GM23338 (cell line): ENCODE results near the gene HLA-DOA.

Experiments
- CREB1 ChIP-seq: fragments of 250-450 bp; sonication (Bioruptor Pico); IDR thresholded peaks from 2 replicates; pipeline ENCODE4 v1.5.0; 2020; ENCODE audit warnings: low read depth, mild to moderate bottlenecking, moderate library complexity
- EZH2 ChIP-seq: fragments of 200-600 bp; sonication (generic); IDR thresholded peaks from one replicate; pipeline ENCODE4 v1.8.0; 2017; ENCODE audit warnings: antibody characterized with exemption, mild to moderate bottlenecking, low read depth; ENCODE audit not compliant: unreplicated experiment
- EZH2phosphoT487 ChIP-seq: fragments of 200-600 bp; sonication (generic); IDR thresholded peaks from one replicate; pipeline ENCODE4 v1.8.1; 2018; ENCODE audit warnings: antibody characterized with exemption; ENCODE audit not compliant: unreplicated experiment
- JUNB ChIP-seq: IDR thresholded peaks from one replicate; pipeline ENCODE4 v1.6.1; 2016; ENCODE audit warnings: antibody characterized with exemption; ENCODE audit not compliant: unreplicated experiment
- NANOG ChIP-seq: IDR thresholded peaks from 2 replicates; pipeline ENCODE4 v1.6.1; 2016; ENCODE audit warnings: antibody characterized with exemption, borderline replicate concordance
- POLR2AphosphoS5 ChIP-seq: IDR thresholded peaks from 2 replicates; pipeline ENCODE4 v1.6.1; 2016; ENCODE audit warnings: antibody characterized with exemption, low read depth
- STAT1 ChIP-seq: IDR thresholded peaks from one replicate; pipeline ENCODE4 v1.6.1; 2016; ENCODE audit warnings: antibody characterized with exemption; ENCODE audit not compliant: unreplicated experiment
- ZNF114 ChIP-seq: fragments of 250-450 bp; sonication (Bioruptor Pico); IDR thresholded peaks from 2 replicates; pipeline ENCODE4 v1.5.0; 2020; ENCODE audit warnings: mild to moderate bottlenecking, moderate library complexity
- ZNF331 ChIP-seq: fragments of 250-450 bp; sonication (Bioruptor Pico); IDR thresholded peaks from 2 replicates; pipeline ENCODE4 v1.5.0; 2020; ENCODE audit warnings: low read depth, mild to moderate bottlenecking, moderate library complexity
- TF ChIP-seq, protein P1 (sequence below), 2 experiments: fragments of 200-600 bp in 1 of 2; sonication (generic) in 1 of 2; conservative IDR thresholded peaks; 2 replicates each; pipeline versions ENCODE4 v1.5.1 to v1.6.1; 2016 to 2017; ENCODE audit warnings: antibody characterized with exemption in 2 of 2, low read depth in 2 of 2, mild to moderate bottlenecking in 2 of 2, moderate library complexity in 1 of 2
- TF ChIP-seq, protein P2 (sequence below): IDR thresholded peaks from one replicate; pipeline ENCODE4 v1.6.1; 2018; ENCODE audit warnings: antibody characterized with exemption; ENCODE audit not compliant: unreplicated experiment
- TF ChIP-seq, protein P3 (sequence below): IDR thresholded peaks from 2 replicates; pipeline ENCODE4 v1.6.1; 2016; ENCODE audit warnings: antibody characterized with exemption

DNA sequence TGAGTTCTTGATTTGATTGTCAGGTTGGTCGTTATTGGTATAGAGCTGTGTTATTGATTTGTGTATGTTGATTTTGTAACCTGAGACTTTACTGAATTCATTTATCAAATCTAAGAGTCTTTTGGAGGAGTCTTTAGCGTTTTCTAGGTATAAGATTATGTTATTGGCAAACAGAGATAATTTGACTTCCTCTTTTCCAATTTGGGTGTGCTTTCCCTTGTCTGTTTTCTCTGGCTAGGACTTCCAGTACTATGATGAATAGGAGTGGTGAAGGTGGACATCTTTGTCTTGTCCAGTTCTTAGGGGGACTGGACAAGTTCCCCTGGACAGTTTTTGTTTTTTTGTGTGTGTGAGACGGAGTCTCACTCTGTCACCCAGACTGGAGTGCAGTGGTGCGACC, 17.4 kb downstream of the HLA-DOA start:
- TF ChIP-seq, protein P1, sequence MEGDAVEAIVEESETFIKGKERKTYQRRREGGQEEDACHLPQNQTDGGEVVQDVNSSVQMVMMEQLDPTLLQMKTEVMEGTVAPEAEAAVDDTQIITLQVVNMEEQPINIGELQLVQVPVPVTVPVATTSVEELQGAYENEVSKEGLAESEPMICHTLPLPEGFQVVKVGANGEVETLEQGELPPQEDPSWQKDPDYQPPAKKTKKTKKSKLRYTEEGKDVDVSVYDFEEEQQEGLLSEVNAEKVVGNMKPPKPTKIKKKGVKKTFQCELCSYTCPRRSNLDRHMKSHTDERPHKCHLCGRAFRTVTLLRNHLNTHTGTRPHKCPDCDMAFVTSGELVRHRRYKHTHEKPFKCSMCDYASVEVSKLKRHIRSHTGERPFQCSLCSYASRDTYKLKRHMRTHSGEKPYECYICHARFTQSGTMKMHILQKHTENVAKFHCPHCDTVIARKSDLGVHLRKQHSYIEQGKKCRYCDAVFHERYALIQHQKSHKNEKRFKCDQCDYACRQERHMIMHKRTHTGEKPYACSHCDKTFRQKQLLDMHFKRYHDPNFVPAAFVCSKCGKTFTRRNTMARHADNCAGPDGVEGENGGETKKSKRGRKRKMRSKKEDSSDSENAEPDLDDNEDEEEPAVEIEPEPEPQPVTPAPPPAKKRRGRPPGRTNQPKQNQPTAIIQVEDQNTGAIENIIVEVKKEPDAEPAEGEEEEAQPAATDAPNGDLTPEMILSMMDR (conservative IDR thresholded peaks at IDR 0.05; ENCODE audit: low read depth in 2 of 2) = no peak
- TF ChIP-seq EZH2 (no peak), EZH2phosphoT487 (no peak), STAT1 (no peak), POLR2AphosphoS5 (no peak), ZNF331 (CRISPR knock-in tag) (no peak), JUNB (no peak), NANOG (no peak), ZNF114 (no peak), CREB1 (CRISPR knock-in tag) (no peak)
- TF ChIP-seq, protein P2, sequence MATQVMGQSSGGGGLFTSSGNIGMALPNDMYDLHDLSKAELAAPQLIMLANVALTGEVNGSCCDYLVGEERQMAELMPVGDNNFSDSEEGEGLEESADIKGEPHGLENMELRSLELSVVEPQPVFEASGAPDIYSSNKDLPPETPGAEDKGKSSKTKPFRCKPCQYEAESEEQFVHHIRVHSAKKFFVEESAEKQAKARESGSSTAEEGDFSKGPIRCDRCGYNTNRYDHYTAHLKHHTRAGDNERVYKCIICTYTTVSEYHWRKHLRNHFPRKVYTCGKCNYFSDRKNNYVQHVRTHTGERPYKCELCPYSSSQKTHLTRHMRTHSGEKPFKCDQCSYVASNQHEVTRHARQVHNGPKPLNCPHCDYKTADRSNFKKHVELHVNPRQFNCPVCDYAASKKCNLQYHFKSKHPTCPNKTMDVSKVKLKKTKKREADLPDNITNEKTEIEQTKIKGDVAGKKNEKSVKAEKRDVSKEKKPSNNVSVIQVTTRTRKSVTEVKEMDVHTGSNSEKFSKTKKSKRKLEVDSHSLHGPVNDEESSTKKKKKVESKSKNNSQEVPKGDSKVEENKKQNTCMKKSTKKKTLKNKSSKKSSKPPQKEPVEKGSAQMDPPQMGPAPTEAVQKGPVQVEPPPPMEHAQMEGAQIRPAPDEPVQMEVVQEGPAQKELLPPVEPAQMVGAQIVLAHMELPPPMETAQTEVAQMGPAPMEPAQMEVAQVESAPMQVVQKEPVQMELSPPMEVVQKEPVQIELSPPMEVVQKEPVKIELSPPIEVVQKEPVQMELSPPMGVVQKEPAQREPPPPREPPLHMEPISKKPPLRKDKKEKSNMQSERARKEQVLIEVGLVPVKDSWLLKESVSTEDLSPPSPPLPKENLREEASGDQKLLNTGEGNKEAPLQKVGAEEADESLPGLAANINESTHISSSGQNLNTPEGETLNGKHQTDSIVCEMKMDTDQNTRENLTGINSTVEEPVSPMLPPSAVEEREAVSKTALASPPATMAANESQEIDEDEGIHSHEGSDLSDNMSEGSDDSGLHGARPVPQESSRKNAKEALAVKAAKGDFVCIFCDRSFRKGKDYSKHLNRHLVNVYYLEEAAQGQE = no peak
- TF ChIP-seq, protein P3, sequence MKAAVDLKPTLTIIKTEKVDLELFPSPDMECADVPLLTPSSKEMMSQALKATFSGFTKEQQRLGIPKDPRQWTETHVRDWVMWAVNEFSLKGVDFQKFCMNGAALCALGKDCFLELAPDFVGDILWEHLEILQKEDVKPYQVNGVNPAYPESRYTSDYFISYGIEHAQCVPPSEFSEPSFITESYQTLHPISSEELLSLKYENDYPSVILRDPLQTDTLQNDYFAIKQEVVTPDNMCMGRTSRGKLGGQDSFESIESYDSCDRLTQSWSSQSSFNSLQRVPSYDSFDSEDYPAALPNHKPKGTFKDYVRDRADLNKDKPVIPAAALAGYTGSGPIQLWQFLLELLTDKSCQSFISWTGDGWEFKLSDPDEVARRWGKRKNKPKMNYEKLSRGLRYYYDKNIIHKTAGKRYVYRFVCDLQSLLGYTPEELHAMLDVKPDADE = no peak
